HCT116 (cell line): ENCODE data around the gene FGGY. TPM values are rescaled to one million over a fixed set of nuclear protein-coding genes. Genes with fewer than 3 reads are reported as not detected.

Experiments
- ATAC-seq: fragments of 200-7000 bp; cut with Tn5 transposase; 2 replicates; pipeline ENCODE4 v1.9.1; 2020; ENCODE audit warnings: mild to moderate bottlenecking, moderate library complexity
- BruUV-seq: library from RNA; stranded (reverse); fragments of 400-500 nt; replicated peaks from 2 replicates; lab custom pipeline; 2021; lab: Mats Ljungman, UMichigan
- CTCF ChIA-PET: fragments of 300-600 bp; sonication (Branson Sonifier 250); formaldehyde crosslinking; loops from one replicate; lab custom pipeline; 2021; ENCODE audit warnings: antibody characterized with exemption; lab: Charles Lee
- POLR2A ChIA-PET: fragments of 300-600, 350-600 bp; sonication (Branson Sonifier 250); formaldehyde crosslinking; loops from one replicate; lab custom pipeline; 2021; ENCODE audit warnings: antibody characterized with exemption; lab: Charles Lee
- RAD21 ChIA-PET, 2 experiments: fragments of 300-600 bp; sonication (Branson Sonifier 250); formaldehyde crosslinking; loops; one replicate each; lab custom pipeline; 2023; ENCODE audit warnings: low total read pairs in 2 of 2; ENCODE audit not compliant: uncharacterized antibody in 2 of 2, unreplicated experiment in 2 of 2, low non-redundant PET in 1 of 2; lab: Charles Lee
- DNase-seq: peaks from one replicate; pipeline ENCODE4 v3.0.0-alpha.2; 2010; ENCODE audit warnings: low read depth, low spot score
- H2AFZ ChIP-seq: fragments of 200-600 bp; shearing (Covaris generic), sonication (generic); 2 replicates; pipeline ENCODE4 v1.6.1; 2017; ENCODE audit warnings: low read depth, mixed run types, mixed read lengths, antibody characterized with exemption, low read length; ENCODE audit not compliant: poor library complexity, severe bottlenecking
- H3K27ac ChIP-seq: 2 replicates; pipeline ENCODE4 v1.5.1; 2012; ENCODE audit warnings: low read depth, low read length
- H3K27me3 ChIP-seq: fragments of 200-600 bp; sonication (generic); 2 replicates; pipeline ENCODE4 v1.6.1; 2016; ENCODE audit warnings: mixed run types, low read length, mixed read lengths; ENCODE audit not compliant: insufficient read depth
- H3K36me3 ChIP-seq, 2 experiments: fragments of 200-500 bp in 1 of 2; fragments of 200-600 bp in 1 of 2; sonication (Bioruptor generic) in 1 of 2; sonication (generic) in 1 of 2; 2 replicates each; pipeline versions ENCODE4 v1.5.1 to v1.6.1; 2014 to 2016; ENCODE audit warnings: low read length in 2 of 2, inconsistent platforms in 1 of 2, mixed read lengths in 1 of 2, mixed run types in 1 of 2; ENCODE audit not compliant: insufficient read depth in 2 of 2, control insufficient read depth in 1 of 2
- H3K4me1 ChIP-seq, 2 experiments: fragments of 200-600 bp in 1 of 2; sonication (generic) in 1 of 2; 2 replicates each; pipeline versions ENCODE4 v1.5.1 to v1.6.1; 2012 to 2017; ENCODE audit warnings: low read length in 2 of 2, inconsistent platforms in 1 of 2, mild to moderate bottlenecking in 1 of 2, mixed read lengths in 1 of 2, mixed run types in 1 of 2, moderate library complexity in 1 of 2; ENCODE audit not compliant: insufficient read depth in 2 of 2, control insufficient read depth in 1 of 2
- H3K4me2 ChIP-seq: fragments of 200-600 bp; sonication (generic); 2 replicates; pipeline ENCODE4 v1.6.1; 2017; ENCODE audit warnings: mixed run types, low read length, mixed read lengths
- H3K4me3 ChIP-seq, 2 experiments: fragments of 200-600 bp in 1 of 2; sonication (generic) in 1 of 2; replicated peaks in 1 of 2; 2 replicates each; pipeline ENCODE4 v1.5.1; 2011 to 2016; ENCODE audit warnings: low read length in 2 of 2, control low read depth in 1 of 2, low read depth in 1 of 2, mild to moderate bottlenecking in 1 of 2, mixed read lengths in 1 of 2, mixed run types in 1 of 2
- H3K79me2 ChIP-seq: fragments of 200-600 bp; sonication (generic); 2 replicates; pipeline ENCODE4 v1.6.1; 2017; ENCODE audit warnings: mild to moderate bottlenecking, mixed run types, low read length, moderate library complexity, mixed read lengths; ENCODE audit not compliant: insufficient read depth
- H3K9ac ChIP-seq: fragments of 200-600 bp; sonication (generic); 2 replicates; pipeline ENCODE4 v1.6.1; 2016; ENCODE audit warnings: low read length, mixed read lengths
- H3K9me2 ChIP-seq: fragments of 200-600 bp; sonication (generic), shearing (Covaris generic); 2 replicates; pipeline ENCODE4 v1.6.1; 2017; ENCODE audit warnings: mixed run types, mild to moderate bottlenecking, moderate library complexity; ENCODE audit not compliant: insufficient read depth
- H3K9me3 ChIP-seq, 2 experiments: fragments of 200-500 bp in 1 of 2; fragments of 200-600 bp in 1 of 2; sonication (Bioruptor generic) in 1 of 2; sonication (generic) in 1 of 2; 2 replicates each; pipeline ENCODE4 v1.6.1; 2014 to 2017; ENCODE audit warnings: low read length in 2 of 2, mixed read lengths in 2 of 2, inconsistent platforms in 1 of 2, low read depth in 1 of 2, mild to moderate bottlenecking in 1 of 2, mixed run types in 1 of 2, moderate library complexity in 1 of 2; ENCODE audit not compliant: control insufficient read depth in 1 of 2, insufficient read depth in 1 of 2
- H4K20me1 ChIP-seq: fragments of 200-600 bp; sonication (generic), shearing (Covaris generic); 2 replicates; pipeline ENCODE4 v1.6.1; 2017; ENCODE audit warnings: mixed run types, mild to moderate bottlenecking, moderate library complexity; ENCODE audit not compliant: insufficient read depth
- ELF1 ChIP-seq: IDR thresholded peaks from 2 replicates; pipeline ENCODE4 v1.6.1; 2012; ENCODE audit warnings: low read depth, borderline replicate concordance
- FOSL1 ChIP-seq: IDR thresholded peaks from 2 replicates; pipeline ENCODE4 v1.6.1; 2012; ENCODE audit warnings: low read depth
- RAD21 ChIP-seq: IDR thresholded peaks from 2 replicates; pipeline ENCODE4 v1.6.1; 2012; ENCODE audit warnings: low read depth, mild to moderate bottlenecking
- SIN3A ChIP-seq: IDR thresholded peaks from 2 replicates; pipeline ENCODE4 v1.6.1; 2012; ENCODE audit warnings: low read depth
- SRF ChIP-seq: IDR thresholded peaks from 2 replicates; pipeline ENCODE4 v1.6.1; 2012; ENCODE audit warnings: low read depth
- YY1 ChIP-seq: IDR thresholded peaks from 2 replicates; pipeline ENCODE4 v1.6.1; 2011; ENCODE audit warnings: low read length, low read depth, moderate library complexity, mild to moderate bottlenecking; ENCODE audit not compliant: insufficient replicate concordance; ENCODE audit errors: extremely low read depth
- ZBTB33 ChIP-seq: IDR thresholded peaks from 2 replicates; pipeline ENCODE4 v1.6.1; 2011; ENCODE audit warnings: mild to moderate bottlenecking, low read length, moderate library complexity; ENCODE audit not compliant: insufficient replicate concordance; ENCODE audit errors: extremely low read depth
- ZFX ChIP-seq: fragments of 450-650 bp; IDR thresholded peaks from 2 replicates; pipeline ENCODE4 v1.6.1; 2017
- intact Hi-C: fragments of 100-400 bp; cut with micrococcal nuclease; formaldehyde crosslinking; loops from 2 replicates; pipeline ENCODE4 v1.10.0; 2022
- total RNA-seq: library from RNA; stranded (reverse); gene quantifications from one replicate; pipeline ENCODE4 v1.2.1, GENCODE V29; 2021; ENCODE audit not compliant: unreplicated experiment

FGGY gene
- total RNA-seq, 1 experiment from 2014 or later, result 10.6 TPM

GRCh38 chr1:59569198-59569597 is 272.3 kb downstream of the FGGY start:
- DNase-seq (no peak), ATAC-seq (no peak)
- POLR2A ChIA-PET, result no interaction called here
- H3K4me1 ChIP-seq, result no peaks in the 10 kb centered on the region
- 0 out of 4 replicates have a peak, but pooled peaks cover 0 to 3% of the 10 kb centered on the region in 2 experiments for H3K9me3 ChIP-seq
- H3K79me2 ChIP-seq, result no peaks in the 10 kb centered on the region
- intact Hi-C loops, result no loop called here
- no peak overlapping the region for H3K4me3 ChIP-seq
- no peak overlapping the region for H3K4me2 ChIP-seq
- CTCF ChIA-PET, result no interaction called here
- no peaks in the 10 kb centered on the region for H3K9me2 ChIP-seq
- H3K36me3 ChIP-seq, result no peaks in the 10 kb centered on the region
- H3K9ac ChIP-seq, result no peak overlapping the region
- RAD21 ChIA-PET, result no interaction called here
- H3K27ac ChIP-seq, result no peak overlapping the region
- no peak overlapping the region for H2AFZ ChIP-seq
- H4K20me1 ChIP-seq, result no peaks in the 10 kb centered on the region
- BruUV-seq, result no TSS peak
- H3K27me3 ChIP-seq, result no peaks in the 10 kb centered on the region
- TF ChIP-seq SRF (no peak), ZFX (no peak), SIN3A (no peak), ZBTB33 (no peak), RAD21 (no peak), YY1 (no peak), ELF1 (no peak)

- H3K4me1 ChIP-seq, result no peaks in the 10 kb centered on the region
- POLR2A ChIA-PET, result no interaction called here
- no peaks in the 10 kb centered on the region for H4K20me1 ChIP-seq
- TF ChIP-seq FOSL1 (no peak), SIN3A (no peak)
- DNase-seq, result no peak
- BruUV-seq, result no TSS peak
- no peak overlapping the region for H3K27ac ChIP-seq
- H3K9me3 ChIP-seq, result 0 out of 4 replicates have a peak, but pooled peaks cover 0 to 4% of the 10 kb centered on the region in 2 experiments
- CTCF ChIA-PET, result no interaction called here
- RAD21 ChIA-PET, result no interaction called here
- H3K4me3 ChIP-seq, result no peak overlapping the region
- no peaks in the 10 kb centered on the region for H3K79me2 ChIP-seq
- H2AFZ ChIP-seq, result no peak overlapping the region
- H3K4me2 ChIP-seq, result no peak overlapping the region
- H3K27me3 ChIP-seq, result no peaks in the 10 kb centered on the region
- H3K36me3 ChIP-seq, result no peaks in the 10 kb centered on the region
- intact Hi-C loops, result no loop called here
- no peaks in the 10 kb centered on the region; the same call in 1 of the 2 replicates for H3K9me2 ChIP-seq
- no peak overlapping the region for H3K9ac ChIP-seq
- ATAC-seq, result no peak
Measured at GRCh38 chr1:59570524-59570923, 273.6 kb downstream of the FGGY start.
